Panc1 (cell line): Measurements from ENCODE around the gene EFNA5. TPM values are rescaled to one million over a fixed set of nuclear protein-coding genes. Genes with fewer than 3 reads are reported as not detected.
A peak's percentile ranks its signal among the peaks of the same experiment; 100 is the strongest.

Experiments used
- ATAC-seq: fragments of 200-7000 bp; cut with Tn5 transposase; 2 replicates; pipeline ENCODE4 v1.9.1; 2020; ENCODE audit warnings: mild to moderate bottlenecking, moderate library complexity
- BruUV-seq: library from RNA; stranded (reverse); fragments of 400-500 nt; replicated peaks from 2 replicates; lab custom pipeline; 2021; lab: Mats Ljungman, UMichigan
- CTCF ChIA-PET: fragments of 300-600 bp; sonication (Branson Sonifier 250); formaldehyde crosslinking; loops from one replicate; lab custom pipeline; 2022; ENCODE audit warnings: antibody characterized with exemption; lab: Charles Lee
- POLR2A ChIA-PET: fragments of 300-600 bp; sonication (Branson Sonifier 250); formaldehyde crosslinking; loops from one replicate; lab custom pipeline; 2022; ENCODE audit warnings: antibody characterized with exemption; lab: Charles Lee
- DNase-seq: peaks from one replicate; pipeline ENCODE4 v3.0.0-alpha.2; 2010; ENCODE audit warnings: low read depth, low spot score
- H3K27ac ChIP-seq: 2 replicates; pipeline ENCODE4 v1.5.1; 2011; ENCODE audit warnings: mild to moderate bottlenecking, low read length, inconsistent platforms
- H3K27me3 ChIP-seq: fragments of 200-500 bp; sonication (Bioruptor generic); 2 replicates; pipeline ENCODE4 v1.6.0; 2014; ENCODE audit warnings: low read length, inconsistent platforms; ENCODE audit not compliant: control insufficient read depth, insufficient read depth
- H3K36me3 ChIP-seq: fragments of 200-500 bp; sonication (Bioruptor generic); 2 replicates; pipeline ENCODE4 v1.5.1; 2014; ENCODE audit warnings: inconsistent platforms, mild to moderate bottlenecking, low read length, moderate library complexity; ENCODE audit not compliant: control insufficient read depth, insufficient read depth
- H3K4me1 ChIP-seq: 2 replicates; pipeline ENCODE4 v1.5.1; 2011; ENCODE audit warnings: inconsistent platforms, mild to moderate bottlenecking, low read length, moderate library complexity; ENCODE audit not compliant: control insufficient read depth, insufficient read depth
- H3K4me3 ChIP-seq, 2 experiments: 2 replicates each; pipeline ENCODE4 v1.5.1; 2011 to 2012; ENCODE audit warnings: low read depth in 2 of 2, low read length in 2 of 2, mild to moderate bottlenecking in 2 of 2, inconsistent platforms in 1 of 2, moderate library complexity in 1 of 2
- H3K9me3 ChIP-seq: fragments of 200-500 bp; sonication (Bioruptor generic); 2 replicates; pipeline ENCODE4 v1.5.1; 2014; ENCODE audit warnings: low read depth, mild to moderate bottlenecking, inconsistent platforms, low read length, moderate library complexity; ENCODE audit not compliant: control insufficient read depth, insufficient read depth
- CTCF ChIP-seq: fragments of 450-650 bp; IDR thresholded peaks from 2 replicates; pipeline ENCODE4 v1.5.1; 2017; ENCODE audit warnings: mild to moderate bottlenecking
- POLR2AphosphoS5 ChIP-seq: IDR thresholded peaks from 2 replicates; pipeline ENCODE4 v1.6.1; 2012; ENCODE audit warnings: mild to moderate bottlenecking, low read depth, low read length, moderate library complexity
- REST ChIP-seq, 2 experiments: IDR thresholded peaks; 2 replicates each; pipeline ENCODE4 v1.6.1; 2011 to 2012; ENCODE audit warnings: low read depth in 2 of 2, control low read depth in 1 of 2, low read length in 1 of 2, mild to moderate bottlenecking in 1 of 2, moderate library complexity in 1 of 2; ENCODE audit not compliant: insufficient read depth in 1 of 2
- SIN3A ChIP-seq: IDR thresholded peaks from 2 replicates; pipeline ENCODE4 v1.6.1; 2012; ENCODE audit warnings: low read depth, mild to moderate bottlenecking, low read length, moderate library complexity, borderline replicate concordance; ENCODE audit not compliant: insufficient read depth
- TCF7L2 ChIP-seq: IDR thresholded peaks from 2 replicates; pipeline ENCODE4 v1.6.1; 2011; ENCODE audit warnings: mild to moderate bottlenecking, low read depth, low read length, inconsistent platforms
- in situ Hi-C: cut with HindIII; loops from 2 replicates; pipeline ENCODE4 v1.10.0; 2016; ENCODE audit warnings: low sequenced_read_pairs, low pct_unique_long_range_greater_than_20kb
- intact Hi-C: fragments of 100-400 bp; cut with micrococcal nuclease; formaldehyde crosslinking; loops from one replicate; pipeline ENCODE4 v1.10.0; 2022; ENCODE audit not compliant: unreplicated experiment
- total RNA-seq: library from RNA; stranded (reverse); gene quantifications from one replicate; pipeline ENCODE4 v1.2.1, GENCODE V29; 2021; ENCODE audit not compliant: unreplicated experiment

EFNA5 gene
- total RNA-seq, 1 experiment from 2014 or later, result 30.5 TPM

- CTCF ChIA-PET, result no interaction called here
- intact Hi-C loops, result loop anchor here (10.0 kb wide), 1 partner anchor 154 kb away; no protein-coding TSS in a partner anchor
Observed at GRCh38 chr5:107418902-107419301, 251.8 kb downstream of the EFNA5 start.

GRCh38 chr5:107418071-107418470, 252.7 kb downstream of the EFNA5 start:
- intact Hi-C loops, result loop anchor here (10.0 kb wide), 1 partner anchor 153 kb away; no protein-coding TSS in a partner anchor
- H3K27ac ChIP-seq, result no peak overlapping the region
- CTCF ChIA-PET, result no interaction called here
- H3K27me3 ChIP-seq, result no peaks in the 10 kb centered on the region
- H3K9me3 ChIP-seq, result no peaks in the 10 kb centered on the region
- no peak for ATAC-seq
- TF ChIP-seq SIN3A (no peak), CTCF (no peak), REST (IDR thresholded peaks at IDR 0.05; ENCODE audit: insufficient read depth in 1 of 2, low read depth in 2 of 2, low read length in 1 of 2) (no peak), TCF7L2 (no peak), POLR2AphosphoS5 (no peak)
- no peak overlapping the region for H3K4me3 ChIP-seq
- H3K4me1 ChIP-seq, result peaks cover 7% of the 10 kb centered on the region
- POLR2A ChIA-PET, result no interaction called here
- in situ Hi-C loops, result no loop called here
- DNase-seq, result no peak
- peaks cover 2% of the 10 kb centered on the region; the same call in 1 of the 2 replicates for H3K36me3 ChIP-seq
- BruUV-seq, result TSS peak; percentile 30

More at GRCh38 chr5:107418902-107419301, 251.8 kb downstream of the EFNA5 start:
- no peaks in the 10 kb centered on the region for H3K27me3 ChIP-seq
- no peak for ATAC-seq
- H3K36me3 ChIP-seq, result peaks cover 2% of the 10 kb centered on the region; the same call in 1 of the 2 replicates
- BruUV-seq, result no TSS peak
- no peak overlapping the region for H3K27ac ChIP-seq
- in situ Hi-C loops, result no loop called here
- no peaks in the 10 kb centered on the region for H3K9me3 ChIP-seq
- TF ChIP-seq REST (IDR thresholded peaks at IDR 0.05; ENCODE audit: insufficient read depth in 1 of 2, low read depth in 2 of 2, low read length in 1 of 2) (no peak), SIN3A (no peak), TCF7L2 (no peak), POLR2AphosphoS5 (no peak), CTCF (no peak)
- peaks cover 14% of the 10 kb centered on the region for H3K4me1 ChIP-seq
- DNase-seq, result no peak
- POLR2A ChIA-PET, result no interaction called here
- H3K4me3 ChIP-seq, result no peak overlapping the region
